Measurements from ENCODE around the gene SND1. TPM values are rescaled to one million over a fixed set of nuclear protein-coding genes. Genes with fewer than 3 reads are reported as not detected.

The SND1 gene
- total and polyA plus RNA-seq, 2 donors (not counting 1 experiment from before 2014, with no cell fraction given) = 137 to 174 TPM

DNA sequence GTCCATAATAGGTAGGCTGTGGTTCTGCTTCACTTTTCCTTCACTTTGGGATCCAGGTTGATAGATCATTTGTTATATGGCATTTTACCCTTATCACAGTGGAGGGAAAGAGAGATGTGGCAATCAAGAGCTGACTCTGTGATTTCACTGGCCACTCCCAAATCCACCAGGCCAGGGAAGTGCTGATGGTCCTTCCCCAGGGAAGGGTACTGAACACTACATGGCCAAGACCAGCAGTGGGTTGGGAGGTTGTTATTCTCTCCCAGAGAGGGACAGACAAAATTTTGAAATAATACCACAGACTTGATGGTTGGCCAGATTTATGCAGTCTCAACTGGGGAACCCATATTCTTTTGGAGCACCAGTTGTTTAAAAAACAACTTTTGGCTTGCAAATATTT, 102.5 kb downstream of the SND1 start:
- H2AFZ ChIP-seq (ENCODE audit: low read length) = no peak overlapping the region
- H3K27me3 ChIP-seq (ENCODE audit: control insufficient read depth, insufficient read depth, low read length) = no peaks in the 10 kb centered on the region
- H3K4me2 ChIP-seq (ENCODE audit: extremely low read depth, insufficient read depth, low read length) = no peak overlapping the region
- no peaks in the 10 kb centered on the region for H3K36me3 ChIP-seq (ENCODE audit: control insufficient read depth, insufficient read depth, low read length)
- peaks cover 2% of the 10 kb centered on the region for H3K4me1 ChIP-seq (ENCODE audit: control insufficient read depth, extremely low read depth, insufficient read depth, low read length)
- DNase-seq (ENCODE audit: low read depth in 2 of 2) = no peak
- no peak overlapping the region for H3K4me3 ChIP-seq (replicated peaks in 1 of 4; ENCODE audit: control extremely low read depth in 1 of 4, insufficient read depth in 1 of 4, low read depth in 3 of 4, low read length in 4 of 4)
- H3K79me2 ChIP-seq (ENCODE audit: control insufficient read depth, insufficient read depth, low read length) = peaks cover 54% of the 10 kb centered on the region
- H4K20me1 ChIP-seq (ENCODE audit: control insufficient read depth, extremely low read depth, insufficient read depth, low read length) = peaks cover 2% of the 10 kb centered on the region
- no peak for TF ChIP-seq EZH2 (IDR thresholded peaks at IDR 0.05; ENCODE audit: low read length, missing control alignments)
- TF ChIP-seq, protein P1, sequence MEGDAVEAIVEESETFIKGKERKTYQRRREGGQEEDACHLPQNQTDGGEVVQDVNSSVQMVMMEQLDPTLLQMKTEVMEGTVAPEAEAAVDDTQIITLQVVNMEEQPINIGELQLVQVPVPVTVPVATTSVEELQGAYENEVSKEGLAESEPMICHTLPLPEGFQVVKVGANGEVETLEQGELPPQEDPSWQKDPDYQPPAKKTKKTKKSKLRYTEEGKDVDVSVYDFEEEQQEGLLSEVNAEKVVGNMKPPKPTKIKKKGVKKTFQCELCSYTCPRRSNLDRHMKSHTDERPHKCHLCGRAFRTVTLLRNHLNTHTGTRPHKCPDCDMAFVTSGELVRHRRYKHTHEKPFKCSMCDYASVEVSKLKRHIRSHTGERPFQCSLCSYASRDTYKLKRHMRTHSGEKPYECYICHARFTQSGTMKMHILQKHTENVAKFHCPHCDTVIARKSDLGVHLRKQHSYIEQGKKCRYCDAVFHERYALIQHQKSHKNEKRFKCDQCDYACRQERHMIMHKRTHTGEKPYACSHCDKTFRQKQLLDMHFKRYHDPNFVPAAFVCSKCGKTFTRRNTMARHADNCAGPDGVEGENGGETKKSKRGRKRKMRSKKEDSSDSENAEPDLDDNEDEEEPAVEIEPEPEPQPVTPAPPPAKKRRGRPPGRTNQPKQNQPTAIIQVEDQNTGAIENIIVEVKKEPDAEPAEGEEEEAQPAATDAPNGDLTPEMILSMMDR (conservative IDR thresholded peaks at IDR 0.05 in 1 of 2, IDR thresholded peaks at IDR 0.05 in 1 of 2; ENCODE audit: low read depth in 1 of 2, low read length in 2 of 2) = no peak
- H3K9ac ChIP-seq (ENCODE audit: insufficient read depth, low read length) = no peak overlapping the region
- H3K27ac ChIP-seq (ENCODE audit: insufficient read depth, low read length) = no peak overlapping the region
- H3K9me3 ChIP-seq (ENCODE audit: control insufficient read depth, insufficient read depth, low read depth, low read length) = no peaks in the 10 kb centered on the region

- Histone ChIP-seq H3K27ac (ENCODE audit: insufficient read depth, low read length) (no peak overlapping the region), H4K20me1 (ENCODE audit: control insufficient read depth, extremely low read depth, insufficient read depth, low read length) (peaks cover 2% of the 10 kb centered on the region), H3K4me3 (replicated peaks in 1 of 4; ENCODE audit: control extremely low read depth in 1 of 4, insufficient read depth in 1 of 4, low read depth in 3 of 4, low read length in 4 of 4) (no peak overlapping the region), H3K79me2 (ENCODE audit: control insufficient read depth, insufficient read depth, low read length) (peaks cover 55% of the 10 kb centered on the region), H3K4me2 (ENCODE audit: extremely low read depth, insufficient read depth, low read length) (no peak overlapping the region), H3K4me1 (ENCODE audit: control insufficient read depth, extremely low read depth, insufficient read depth, low read length) (peaks cover 2% of the 10 kb centered on the region), H3K36me3 (ENCODE audit: control insufficient read depth, insufficient read depth, low read length) (no peaks in the 10 kb centered on the region), H2AFZ (ENCODE audit: low read length) (no peak overlapping the region), H3K27me3 (ENCODE audit: control insufficient read depth, insufficient read depth, low read length) (no peaks in the 10 kb centered on the region), H3K9me3 (ENCODE audit: control insufficient read depth, insufficient read depth, low read depth, low read length) (no peaks in the 10 kb centered on the region), H3K9ac (ENCODE audit: insufficient read depth, low read length) (no peak overlapping the region)
- DNase-seq (ENCODE audit: low read depth in 2 of 2) = no peak
- no peak for TF ChIP-seq EZH2 (IDR thresholded peaks at IDR 0.05; ENCODE audit: low read length, missing control alignments)
- TF ChIP-seq, protein P1 (conservative IDR thresholded peaks at IDR 0.05 in 1 of 2, IDR thresholded peaks at IDR 0.05 in 1 of 2; ENCODE audit: low read depth in 1 of 2, low read length in 2 of 2) = no peak
Observed at GRCh38 chr7:127755521-127755920, 103.5 kb downstream of the SND1 start.

DNA sequence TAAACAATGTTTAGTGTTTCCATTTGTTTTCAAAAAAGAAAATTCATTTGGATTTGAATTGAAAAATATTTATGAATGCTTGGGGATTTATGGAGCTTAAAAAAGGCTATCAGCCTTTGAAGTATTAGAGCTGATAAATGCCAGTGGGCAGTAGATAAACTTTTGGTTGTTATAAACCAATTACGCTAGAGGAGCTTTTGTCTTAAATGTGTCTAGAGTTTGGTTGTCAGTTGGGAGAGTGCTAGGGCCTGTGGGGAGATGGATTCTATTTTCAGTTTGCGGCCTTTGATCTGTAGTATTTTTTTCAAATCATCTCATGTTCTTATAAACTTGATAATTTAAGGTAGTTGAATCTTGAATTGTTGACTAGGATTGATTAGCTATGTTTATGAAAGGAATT, 104.0 kb downstream of the SND1 start:
- Histone ChIP-seq H3K4me1 (ENCODE audit: control insufficient read depth, extremely low read depth, insufficient read depth, low read length) (peaks cover 2% of the 10 kb centered on the region), H3K27ac (ENCODE audit: insufficient read depth, low read length) (no peak overlapping the region), H3K36me3 (ENCODE audit: control insufficient read depth, insufficient read depth, low read length) (no peaks in the 10 kb centered on the region), H3K9me3 (ENCODE audit: control insufficient read depth, insufficient read depth, low read depth, low read length) (no peaks in the 10 kb centered on the region), H3K4me2 (ENCODE audit: extremely low read depth, insufficient read depth, low read length) (no peak overlapping the region), H3K9ac (ENCODE audit: insufficient read depth, low read length) (no peak overlapping the region), H3K27me3 (ENCODE audit: control insufficient read depth, insufficient read depth, low read length) (no peaks in the 10 kb centered on the region), H3K79me2 (ENCODE audit: control insufficient read depth, insufficient read depth, low read length) (peaks cover 55% of the 10 kb centered on the region), H4K20me1 (ENCODE audit: control insufficient read depth, extremely low read depth, insufficient read depth, low read length) (peaks cover 2% of the 10 kb centered on the region), H3K4me3 (replicated peaks in 1 of 4; ENCODE audit: control extremely low read depth in 1 of 4, insufficient read depth in 1 of 4, low read depth in 3 of 4, low read length in 4 of 4) (no peak overlapping the region), H2AFZ (ENCODE audit: low read length) (no peak overlapping the region)
- no peak for DNase-seq (ENCODE audit: low read depth in 2 of 2)
- TF ChIP-seq, protein P1 (conservative IDR thresholded peaks at IDR 0.05 in 1 of 2, IDR thresholded peaks at IDR 0.05 in 1 of 2; ENCODE audit: low read depth in 1 of 2, low read length in 2 of 2) = no peak
- no peak for TF ChIP-seq EZH2 (IDR thresholded peaks at IDR 0.05; ENCODE audit: low read length, missing control alignments)
